Pancreas (tissue), 10 donors: Measurements from ENCODE around the gene KCNMA1. TPM values are rescaled to one million over a fixed set of nuclear protein-coding genes. Genes with fewer than 3 reads are reported as not detected.

Experiments used
- ATAC-seq, 4 donors: fragments of 200-7000 bp; cut with Tn5 transposase; one replicate each; pipeline versions ENCODE4 v1.8.0 to v1.9.1; 2020; ENCODE audit warnings: mild to moderate bottlenecking in 4 of 4, moderate library complexity in 4 of 4
- DNase-seq, 6 donors: peaks; one replicate each; pipeline ENCODE4 v3.0.0-alpha.2; 2020
- FAIRE-seq: peaks from 2 replicates; lab custom pipeline; 2012; peaks lifted over from hg19 to GRCh38; lab: Jason Lieb, UNC
- H3K27ac ChIP-seq, 4 donors: fragments of 200-600 bp; sonication (generic); 1 replicate in 3 of 4; 2 replicates in 1 of 4; pipeline versions ENCODE4 v1.5.0 to v1.8.0; 2020
- H3K27me3 ChIP-seq, 4 donors: fragments of 200-600 bp; one replicate each; pipeline ENCODE4 v1.8.0; 2021
- H3K36me3 ChIP-seq, 3 donors: fragments of 200-600 bp; sonication (generic) in 1 of 3; one replicate each; pipeline versions ENCODE4 v1.5.0 to v1.8.0; 2020 to 2021
- H3K4me1 ChIP-seq, 3 donors: fragments of 200-600 bp; one replicate each; pipeline ENCODE4 v1.8.0; 2021
- H3K4me3 ChIP-seq, 4 donors: fragments of 200-600 bp; sonication (generic) in 2 of 4; one replicate each; pipeline versions ENCODE4 v1.5.0 to v1.8.0; 2020 to 2021
- H3K9me3 ChIP-seq, 4 donors: fragments of 200-600 bp; one replicate each; pipeline ENCODE4 v1.8.0; 2021
- CTCF ChIP-seq, 4 donors: fragments of 200-600 bp; sonication (generic) in 3 of 4; IDR thresholded peaks; one replicate each; pipeline versions ENCODE4 v1.5.0 to v1.8.0; 2021; ENCODE audit warnings: antibody characterized with exemption in 4 of 4
- WGBS, 2 donors: extraction: QIAGEN DNeasy Blood & Tissue Kit; methylation state at CpG; one replicate each; pipeline ENCODE4 v1.1.7; 2013; 5-methylcytosine and 5-hydroxymethylcytosine counted together
- intact Hi-C, 3 donors: fragments of 100-400 bp; cut with DNase I; formaldehyde crosslinking; loops; one replicate each; pipeline versions ENCODE4 v1.11.1 to v1.14.2; 2022
- polyA plus RNA-seq, 2 donors: library from polyadenylated mRNA; stranded (reverse); fragments of 200-250 nt; gene quantifications; one replicate each; pipeline ENCODE4 v1.2.3, GENCODE V29; 2013
- total RNA-seq, 6 donors: library from RNA; stranded (reverse); fragmentation: NEBNext Ultra II Directional in 4 of 6; extraction: Animal tissue kit (Norgen Biotek cat#: 25700) in 4 of 6; gene quantifications; one replicate each; pipeline versions ENCODE4 v1.2.1 to v1.2.4, GENCODE V29; 2021 to 2023
- donor health status: healthy with polysubstance abuse.
- donor health status: DM: no; HTN: no; CAD: no; lungs with moderate emphysema.
- donor health status: DM: no; HTN: no; CAD: no.
- donor health status: control.
- donor health status: control.
- donor health status: Bipolar disorder and iron deficiency.
- donor health status: DM: yes; HTN: yes; CAD: no.
- donor health status: DM: no; HTN: no; CAD: no.
- donor health status: DM: no; HTN: no; CAD: no.
- donor health status: DM: yes; HTN: yes; CAD: no.

The KCNMA1 gene
- total and polyA plus RNA-seq, 8 donors, result 3.5 to 19.4 (median 9.3) TPM

GRCh38 chr10:77459905-77460304 is 177.7 kb downstream of the KCNMA1 start:
- H3K4me3 ChIP-seq, result no peak overlapping the region
- DNase-seq (no peak), ATAC-seq (no peak), FAIRE-seq (no peak)
- no peaks in the 10 kb centered on the region for H3K4me1 ChIP-seq
- no peaks in the 10 kb centered on the region for H3K36me3 ChIP-seq
- no peaks in the 10 kb centered on the region for H3K9me3 ChIP-seq
- no peak overlapping the region for H3K27ac ChIP-seq
- TF ChIP-seq CTCF (IDR thresholded peaks at IDR 0.05), result no peak
- WGBS, 2 donors, result 97 to 99% methylated on average over 3 of the region's 3 CpGs
- H3K27me3 ChIP-seq, result no peaks in the 10 kb centered on the region
- intact Hi-C loops, result no loop called here

- 90 to 91% methylated on average over 3 of the region's 3 CpGs for WGBS, 2 donors
- Histone ChIP-seq H3K4me1 (no peaks in the 10 kb centered on the region), H3K27me3 (no peaks in the 10 kb centered on the region), H3K36me3 (no peaks in the 10 kb centered on the region), H3K27ac (no peak overlapping the region), H3K9me3 (no peaks in the 10 kb centered on the region), H3K4me3 (no peak overlapping the region)
- no peak for ATAC-seq
- intact Hi-C loops, result no loop called here
- TF ChIP-seq CTCF (IDR thresholded peaks at IDR 0.05), result no peak
- FAIRE-seq, result no peak
- DNase-seq, result no peak
These were observed 178.5 kb downstream of the KCNMA1 start for GRCh38 chr10:77458986-77459590.

GRCh38 chr10:77457721-77458120 is 179.9 kb downstream of the KCNMA1 start:
- H3K27ac ChIP-seq, result no peak overlapping the region
- H3K9me3 ChIP-seq, result no peaks in the 10 kb centered on the region
- no peak overlapping the region for H3K4me3 ChIP-seq
- FAIRE-seq (no peak), DNase-seq (no peak), ATAC-seq (no peak)
- no peaks in the 10 kb centered on the region for H3K27me3 ChIP-seq
- intact Hi-C loops, result no loop called here
- no peaks in the 10 kb centered on the region for H3K4me1 ChIP-seq
- no peaks in the 10 kb centered on the region for H3K36me3 ChIP-seq
- 83 to 92% methylated on average over 7 of the region's 7 CpGs for WGBS, 2 donors
- TF ChIP-seq CTCF (IDR thresholded peaks at IDR 0.05), result no peak

- FAIRE-seq, result no peak
- DNase-seq, result no peak
- intact Hi-C loops, result no loop called here
- no peaks in the 10 kb centered on the region for H3K36me3 ChIP-seq
- TF ChIP-seq CTCF (IDR thresholded peaks at IDR 0.05), result no peak
- no peaks in the 10 kb centered on the region for H3K4me1 ChIP-seq
- no peaks in the 10 kb centered on the region for H3K27me3 ChIP-seq
- H3K4me3 ChIP-seq, result no peak overlapping the region
- no peak for ATAC-seq
- no peaks in the 10 kb centered on the region for H3K9me3 ChIP-seq
- WGBS, 2 donors, result 88 to 93% methylated on average over 1 of the region's 1 CpG
- no peak overlapping the region for H3K27ac ChIP-seq
These were observed 180.3 kb downstream of the KCNMA1 start for GRCh38 chr10:77457266-77457665.

- H3K4me3 ChIP-seq, result no peak overlapping the region
- 41 to 44% methylated on average over 5 of the region's 5 CpGs for WGBS, 2 donors
- no peak overlapping the region for H3K27ac ChIP-seq
- no peak for DNase-seq
- intact Hi-C loops, result no loop called here
- no peak for FAIRE-seq
- no peaks in the 10 kb centered on the region for H3K27me3 ChIP-seq
- peak in 3 of 4 donors; percentile 60 to 81 (median 78) for ATAC-seq
- H3K36me3 ChIP-seq, result no peaks in the 10 kb centered on the region
- peaks cover 4 to 8% (median 5%) of the 10 kb centered on the region in 3 donors for H3K4me1 ChIP-seq
- no peaks in the 10 kb centered on the region for H3K9me3 ChIP-seq
- TF ChIP-seq CTCF (IDR thresholded peaks at IDR 0.05), result no peak
These were observed 181.2 kb downstream of the KCNMA1 start for GRCh38 chr10:77456414-77456813.
